A549 (cell line): ENCODE data around the gene PFKFB4. TPM values are rescaled to one million over a fixed set of nuclear protein-coding genes. Genes with fewer than 3 reads are reported as not detected.
"Not testable (repeated sequence)": the region's sequence is repeated elsewhere in the genome, so short reads cannot be mapped to it uniquely, and the experiment has no call there.

Experiments used
- ATAC-seq, 2 experiments: fragments of 200-7000 bp in 1 of 2; fragments of >200 bp in 1 of 2; cut with Nextera tagmentation in 1 of 2; cut with Tn5 transposase in 1 of 2; 3 replicates each; pipeline versions ENCODE4 v1.8.0 to v1.9.1; 2018 to 2020; ENCODE audit warnings: mild to moderate bottlenecking in 1 of 2, moderate library complexity in 1 of 2
- CTCF ChIA-PET: fragments of 300-600 bp; sonication (Branson Sonifier 250); formaldehyde crosslinking; extraction: SDS; loops from one replicate; lab custom pipeline; 2021; ENCODE audit warnings: antibody characterized with exemption, inconsistent platforms; lab: Yijun Ruan, JAX
- POLR2A ChIA-PET: fragments of 350-600 bp; formaldehyde crosslinking; extraction: SDS; loops from one replicate; lab custom pipeline; 2021; ENCODE audit warnings: antibody characterized with exemption, inconsistent platforms; lab: Yijun Ruan, JAX
- DNase-seq, 2 experiments: peaks; one replicate each; pipeline versions ENCODE4 v3.0.0 to v3.0.0-alpha.2; 2011 to 2016; ENCODE audit warnings: low read depth in 1 of 2, low spot score in 1 of 2
- FAIRE-seq: peaks from 2 replicates; lab custom pipeline; 2011; peaks lifted over from hg19 to GRCh38; lab: Jason Lieb, UNC
- H3K27ac ChIP-seq, 2 experiments: fragments of >200 bp; sonication (Bioruptor Twin); formaldehyde crosslinking; 3 replicates each; pipeline ENCODE4 v1.5.1; 2016 to 2017
- H3K4me1 ChIP-seq: fragments of >200 bp; sonication (Bioruptor Twin); formaldehyde crosslinking; 3 replicates; pipeline ENCODE4 v1.6.1; 2016
- H3K4me2 ChIP-seq: fragments of >200 bp; sonication (Bioruptor Twin); formaldehyde crosslinking; 3 replicates; pipeline ENCODE4 v1.6.1; 2016
- H3K4me3 ChIP-seq: fragments of >200 bp; sonication (Bioruptor Twin); formaldehyde crosslinking; 3 replicates; pipeline ENCODE4 v1.5.1; 2016
- H3K9me3 ChIP-seq: fragments of >200 bp; sonication (Bioruptor Twin); formaldehyde crosslinking; 3 replicates; pipeline ENCODE4 v1.6.1; 2016
- CHD4 ChIP-seq: fragments of 200-600 bp; sonication (generic); IDR thresholded peaks from 2 replicates; pipeline ENCODE4 v1.6.1; 2016; ENCODE audit warnings: antibody characterized with exemption, mild to moderate bottlenecking, borderline replicate concordance
- EHF ChIP-seq: fragments of 250-450 bp; sonication (Bioruptor Pico); IDR thresholded peaks from 2 replicates; pipeline ENCODE4 v1.5.0; 2020; ENCODE audit warnings: mild to moderate bottlenecking
- ESRRA ChIP-seq: fragments of 150-350 bp; IDR thresholded peaks from 2 replicates; pipeline ENCODE4 v1.6.1; 2014; ENCODE audit warnings: mild to moderate bottlenecking, low read length, borderline replicate concordance
- FOSB ChIP-seq: fragments of 250-450 bp; sonication (Bioruptor Pico); IDR thresholded peaks from 2 replicates; pipeline ENCODE4 v1.5.0; 2020; ENCODE audit warnings: mild to moderate bottlenecking, moderate library complexity
- HDAC2 ChIP-seq: fragments of 200-600 bp; sonication (generic); IDR thresholded peaks from 2 replicates; pipeline ENCODE4 v1.6.1; 2016
- HMGXB4 ChIP-seq: fragments of 250-450 bp; sonication (Bioruptor Pico); IDR thresholded peaks from 2 replicates; pipeline ENCODE4 v1.5.0; 2021; ENCODE audit warnings: mild to moderate bottlenecking, moderate library complexity, borderline replicate concordance
- KDM1A ChIP-seq: fragments of 200-600 bp; sonication (generic); IDR thresholded peaks from 2 replicates; pipeline ENCODE4 v1.6.1; 2016; ENCODE audit warnings: low read depth, mild to moderate bottlenecking
- MAZ ChIP-seq: fragments of 150-350 bp; IDR thresholded peaks from 2 replicates; pipeline ENCODE4 v1.6.1; 2014; ENCODE audit warnings: antibody characterized with exemption, low read depth, low read length, borderline replicate concordance
- NFE2L2 ChIP-seq: fragments of 150-350 bp; conservative IDR thresholded peaks from 2 replicates; pipeline ENCODE4 v1.6.1; 2014; ENCODE audit warnings: low read length
- NPAS2 ChIP-seq: fragments of 250-450 bp; sonication (Bioruptor Pico); IDR thresholded peaks from 2 replicates; pipeline ENCODE4 v1.8.0; 2022; ENCODE audit warnings: mild to moderate bottlenecking, moderate library complexity, borderline replicate concordance
- NR3C1 ChIP-seq: fragments of >200 bp; sonication (Bioruptor Twin); formaldehyde crosslinking; IDR thresholded peaks from 3 replicates; pipeline ENCODE4 v1.6.1; 2017
- PBX3 ChIP-seq: IDR thresholded peaks from 2 replicates; pipeline ENCODE4 v1.6.1; 2012
- PHF8 ChIP-seq: fragments of 200-600 bp; sonication (generic); IDR thresholded peaks from 2 replicates; pipeline ENCODE4 v1.6.1; 2016; ENCODE audit warnings: low read depth, mild to moderate bottlenecking, antibody characterized with exemption, moderate library complexity, borderline replicate concordance
- RCOR1 ChIP-seq: fragments of 150-350 bp; IDR thresholded peaks from 2 replicates; pipeline ENCODE4 v1.6.1; 2014; ENCODE audit warnings: antibody characterized with exemption, low read length, low read depth
- RFX5 ChIP-seq: fragments of 450-650 bp; IDR thresholded peaks from 2 replicates; pipeline ENCODE4 v1.7.1; 2014; ENCODE audit warnings: antibody characterized with exemption, mild to moderate bottlenecking, moderate library complexity
- SMC3 ChIP-seq: fragments of >200 bp; sonication (Bioruptor Twin); formaldehyde crosslinking; IDR thresholded peaks from 3 replicates; pipeline ENCODE4 v1.6.1; 2018; ENCODE audit warnings: inconsistent platforms
- SREBF2 ChIP-seq: fragments of 450-650 bp; IDR thresholded peaks from 2 replicates; pipeline ENCODE4 v1.6.1; 2014; ENCODE audit warnings: mild to moderate bottlenecking, moderate library complexity
- ZSCAN20 ChIP-seq: fragments of 250-450 bp; sonication (Bioruptor Pico); IDR thresholded peaks from 2 replicates; pipeline ENCODE4 v1.8.0; 2022; ENCODE audit warnings: mild to moderate bottlenecking, moderate library complexity
- WGBS: methylation state at CpG from one replicate; pipeline ENCODE4 v1.1.6; 2017; ENCODE audit errors: missing lambda C conversion rate; 5-methylcytosine and 5-hydroxymethylcytosine counted together
- polyA plus RNA-seq, 4 experiments: library from polyadenylated mRNA; depleted of rRNA in 3 of 4; stranded (reverse); fragments of >200 nt; fragmentation: RNase III in 1 of 4; extraction: RNeasy Plus Mini Kit Qiagen cat#74134 plus additional on column Dnase treatment in 1 of 4; gene quantifications; 2 replicates in 3 of 4; 3 replicates in 1 of 4; pipeline ENCODE4 v1.2.3, GENCODE V29; 2011 to 2017
- TF ChIP-seq, protein P1 (sequence below): fragments of >200 bp; sonication (Bioruptor Twin); formaldehyde crosslinking; IDR thresholded peaks from 2 replicates; pipeline ENCODE4 v1.6.1; 2016

Gene PFKFB4
- polyA plus RNA-seq, 2 of the 4 experiments (the other 2 are of a cell fraction): 8.4 to 20.9 TPM

GRCh38 chr3:48553361-48553760 is 3.2 kb downstream of the PFKFB4 start:
- 92% methylated on average over 5 of the region's 5 CpGs for WGBS
- Histone ChIP-seq H3K4me2 (no peak overlapping the region), H3K27ac (no peak overlapping the region), H3K9me3 (no peaks in the 10 kb centered on the region), H3K4me3 (no peak overlapping the region), H3K4me1 (peaks cover 13% of the 10 kb centered on the region)
- TF ChIP-seq, protein P1, sequence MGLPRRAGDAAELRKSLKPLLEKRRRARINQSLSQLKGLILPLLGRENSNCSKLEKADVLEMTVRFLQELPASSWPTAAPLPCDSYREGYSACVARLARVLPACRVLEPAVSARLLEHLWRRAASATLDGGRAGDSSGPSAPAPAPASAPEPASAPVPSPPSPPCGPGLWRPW: no peak
- no peak for TF ChIP-seq FOSB (CRISPR knock-in tag)
- CTCF ChIA-PET: interaction anchor here (0.7 to 1.7 kb wide), 6 partner anchors 80 to 1848 kb away, joined by 3 to 4 read pairs (median 3); partner anchors contain the start of gene SLC26A6
- POLR2A ChIA-PET: no interaction called here
- no peak for ATAC-seq
- no peak for FAIRE-seq
- no peak for DNase-seq

DNA sequence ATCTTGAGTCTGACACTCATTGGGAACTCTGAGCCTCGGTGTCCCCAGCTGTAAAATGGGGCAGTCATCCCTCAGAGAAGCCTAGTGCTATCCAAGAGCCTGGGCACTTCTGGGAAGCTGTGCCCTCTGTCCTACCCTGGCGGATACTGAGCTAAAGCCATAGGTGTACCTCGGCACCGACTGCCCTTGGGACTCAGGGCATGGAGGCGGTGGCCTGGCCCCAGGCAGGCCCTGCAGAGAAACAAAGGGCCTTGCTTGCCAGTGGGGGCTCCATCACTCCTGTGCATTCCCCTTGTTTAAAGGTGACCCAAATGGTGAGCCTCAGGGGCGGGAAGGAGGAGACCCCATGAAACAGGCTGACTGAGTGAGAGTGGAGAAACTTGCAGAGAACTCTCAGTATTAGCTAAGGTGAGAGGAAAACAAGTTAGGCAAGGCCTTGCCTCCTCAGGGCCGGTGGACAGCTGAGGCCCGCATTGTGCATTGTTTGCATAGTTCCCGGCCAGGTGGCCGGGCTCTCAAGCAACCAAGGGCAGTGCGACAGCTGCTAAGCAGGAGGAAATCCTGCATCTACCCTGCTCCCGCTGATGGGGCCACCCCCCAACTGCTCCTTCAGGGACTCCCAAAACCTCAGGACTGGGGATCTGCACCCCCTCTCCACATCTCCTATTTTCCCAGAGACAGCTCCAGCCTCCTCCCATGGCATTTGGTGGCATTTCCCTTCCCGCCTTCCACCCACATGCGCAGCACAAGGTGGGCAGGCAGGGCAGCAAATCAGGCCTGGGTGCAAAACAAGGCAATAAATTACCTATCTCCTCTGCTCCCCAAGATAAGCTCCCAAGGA is 4.3 kb downstream of the PFKFB4 start:
- no peak for DNase-seq
- 83% methylated on average over 10 of the region's 14 CpGs for WGBS
- no peak for ATAC-seq
- H3K4me3 ChIP-seq: no peak overlapping the region
- H3K4me2 ChIP-seq: no peak overlapping the region
- H3K9me3 ChIP-seq: no peaks in the 10 kb centered on the region
- TF ChIP-seq HDAC2: no peak
- TF ChIP-seq NFE2L2: no peak
- TF ChIP-seq SMC3: no peak
- no peak for TF ChIP-seq KDM1A
- TF ChIP-seq PBX3: no peak
- TF ChIP-seq SREBF2: no peak
- TF ChIP-seq PHF8: no peak
- no peak for TF ChIP-seq ZSCAN20 (CRISPR knock-in tag)
- no peak for TF ChIP-seq MAZ
- TF ChIP-seq CHD4: no peak
- TF ChIP-seq HMGXB4: no peak
- no peak for TF ChIP-seq EHF
- TF ChIP-seq NPAS2 (CRISPR knock-in tag): no peak
- no peak for TF ChIP-seq RCOR1
- TF ChIP-seq RFX5: no peak
- no peak for TF ChIP-seq NR3C1
- no peak for TF ChIP-seq ESRRA
- TF ChIP-seq, all 56 proteins: peak for 0
- POLR2A ChIA-PET: no interaction called here
- Histone ChIP-seq H3K27ac (no peak overlapping the region), H3K4me1 (peaks cover 3% of the 10 kb centered on the region; the same call in 2 of the 3 replicates)
- FAIRE-seq: no peak
- CTCF ChIA-PET: interaction anchor here (0.8 to 1.7 kb wide), 8 partner anchors 9 to 151 kb away, joined by 3 to 4 read pairs (median 3); partner anchors contain the start of gene SLC26A6

DNA sequence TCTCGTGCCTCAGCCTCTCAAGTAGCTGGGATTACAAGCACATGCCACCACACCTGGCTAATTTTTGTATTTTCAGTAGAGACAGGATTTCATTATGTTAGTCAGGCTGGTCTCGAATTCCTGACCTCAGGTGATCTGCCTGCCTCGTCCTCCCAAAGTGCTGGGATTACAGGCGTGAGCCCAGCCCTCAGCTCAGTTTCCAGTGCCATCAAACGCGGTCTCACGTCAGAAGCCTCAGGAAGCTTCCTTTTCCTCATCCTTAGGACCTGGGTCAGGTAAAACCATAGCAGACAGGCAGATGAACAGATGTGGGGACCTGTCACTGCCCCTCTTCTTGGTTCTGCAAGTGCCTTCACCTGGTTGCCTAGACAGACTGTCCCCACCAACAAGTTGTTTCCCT is 5.0 kb downstream of the PFKFB4 start:
- H3K4me3 ChIP-seq, FAIRE-seq, H3K27ac ChIP-seq, H3K4me2 ChIP-seq, DNase-seq, H3K4me1 ChIP-seq, ATAC-seq, POLR2A ChIA-PET, H3K9me3 ChIP-seq: not testable (repeated sequence)
- CTCF ChIA-PET: interaction anchor here (1.0 to 1.5 kb wide), 4 partner anchors 10 to 87 kb away, joined by 3 read pairs; no protein-coding TSS in a partner anchor
- 87% methylated on average over 6 of the region's 7 CpGs for WGBS
